HG02938 (cell line): ENCODE data around the gene MDFIC.

ENCODE experiments used
- ATAC-seq: cut with Tn5 transposase; IDR thresholded peaks from one replicate; pipeline ENCODE4 v1.9.1; 2021; ENCODE audit warnings: mild to moderate bottlenecking, moderate library complexity; ENCODE audit not compliant: unreplicated experiment

MDFIC gene

DNA sequence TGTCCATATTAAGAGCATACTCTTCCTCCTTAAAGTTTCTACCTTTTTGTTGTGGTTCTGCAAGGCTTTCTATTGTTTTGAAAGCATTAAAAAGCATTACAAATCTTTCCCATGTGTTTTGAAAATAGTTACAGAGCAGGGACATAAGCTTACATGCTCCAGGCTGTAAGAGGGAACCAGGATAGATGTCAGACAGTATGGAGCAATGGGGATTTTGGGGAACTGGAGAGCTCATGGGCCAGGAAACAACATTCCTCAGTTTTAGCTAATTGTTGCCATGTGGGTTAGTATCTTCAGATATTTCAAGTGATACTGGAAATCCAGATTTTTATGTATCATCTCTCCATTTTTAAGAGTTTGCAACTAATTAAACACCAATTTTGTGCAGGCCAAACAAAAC lies 3.5 kb downstream of the MDFIC start:
- no peak for ATAC-seq

DNA sequence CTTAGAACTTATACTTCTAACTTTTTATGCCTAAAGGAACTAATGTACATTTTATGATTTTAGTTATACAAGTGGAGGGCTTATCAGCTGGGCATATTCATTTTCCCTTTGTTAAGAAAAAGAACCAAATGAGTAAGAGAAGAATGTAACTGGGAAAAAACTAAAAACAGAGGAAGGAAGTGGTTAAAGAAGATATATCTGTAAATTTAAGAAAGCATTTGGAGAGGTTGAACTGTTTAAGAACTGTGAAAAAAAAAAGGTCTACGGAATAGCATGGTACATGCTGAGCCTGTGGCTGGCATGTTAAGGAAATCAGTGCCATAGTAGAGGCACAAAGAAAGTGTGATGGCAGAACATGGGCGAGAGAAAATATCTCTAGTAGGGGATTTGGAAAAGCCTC lies 6.2 kb downstream of the MDFIC start:
- no peak for ATAC-seq

DNA sequence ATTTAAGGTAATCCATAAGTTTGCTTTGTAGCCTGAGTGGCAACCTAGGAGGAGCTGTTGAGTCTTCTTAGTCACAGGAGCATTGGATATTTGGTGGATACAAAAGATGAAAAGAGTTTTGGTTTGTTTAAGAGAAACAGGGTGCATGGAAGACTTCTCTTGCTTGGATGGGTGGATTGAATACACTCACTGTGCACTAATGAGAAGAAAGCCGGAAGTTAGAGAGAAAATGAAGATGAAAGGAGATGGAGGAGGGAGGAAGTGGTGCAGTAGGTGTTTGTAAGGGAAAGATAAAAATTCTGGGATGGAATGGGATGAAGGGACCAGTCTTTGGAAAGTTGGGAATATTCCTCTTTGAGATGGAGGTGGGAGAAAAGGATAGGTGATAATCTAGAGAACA lies 7.7 kb downstream of the MDFIC start:
- no peak for ATAC-seq

DNA sequence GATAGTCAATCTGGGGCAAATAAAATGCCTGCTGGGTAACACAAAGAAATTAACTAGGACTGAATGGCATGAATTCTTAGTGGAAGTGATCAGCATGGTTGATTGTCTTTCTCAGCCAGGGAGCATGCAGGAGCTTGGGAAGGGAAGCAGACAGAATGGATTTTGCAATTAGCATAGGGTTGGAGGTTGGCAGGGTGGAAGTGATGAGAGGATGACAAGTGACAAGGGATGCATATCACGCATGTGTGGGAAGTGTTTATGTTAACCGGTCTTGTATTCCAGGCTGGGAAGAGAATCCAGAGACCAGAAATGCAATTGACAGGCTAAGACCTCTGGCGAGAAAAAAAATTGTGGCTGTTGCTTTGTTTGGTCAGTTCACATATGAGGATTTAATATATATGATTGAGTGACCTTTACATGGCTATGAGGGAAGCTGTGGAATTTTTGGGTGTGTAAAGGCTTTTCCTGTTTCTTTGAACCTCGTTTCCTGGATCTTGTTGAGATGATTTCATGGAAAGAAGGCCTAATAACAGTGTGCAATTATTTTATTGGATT lies 8.3 kb downstream of the MDFIC start:
- no peak for ATAC-seq

DNA sequence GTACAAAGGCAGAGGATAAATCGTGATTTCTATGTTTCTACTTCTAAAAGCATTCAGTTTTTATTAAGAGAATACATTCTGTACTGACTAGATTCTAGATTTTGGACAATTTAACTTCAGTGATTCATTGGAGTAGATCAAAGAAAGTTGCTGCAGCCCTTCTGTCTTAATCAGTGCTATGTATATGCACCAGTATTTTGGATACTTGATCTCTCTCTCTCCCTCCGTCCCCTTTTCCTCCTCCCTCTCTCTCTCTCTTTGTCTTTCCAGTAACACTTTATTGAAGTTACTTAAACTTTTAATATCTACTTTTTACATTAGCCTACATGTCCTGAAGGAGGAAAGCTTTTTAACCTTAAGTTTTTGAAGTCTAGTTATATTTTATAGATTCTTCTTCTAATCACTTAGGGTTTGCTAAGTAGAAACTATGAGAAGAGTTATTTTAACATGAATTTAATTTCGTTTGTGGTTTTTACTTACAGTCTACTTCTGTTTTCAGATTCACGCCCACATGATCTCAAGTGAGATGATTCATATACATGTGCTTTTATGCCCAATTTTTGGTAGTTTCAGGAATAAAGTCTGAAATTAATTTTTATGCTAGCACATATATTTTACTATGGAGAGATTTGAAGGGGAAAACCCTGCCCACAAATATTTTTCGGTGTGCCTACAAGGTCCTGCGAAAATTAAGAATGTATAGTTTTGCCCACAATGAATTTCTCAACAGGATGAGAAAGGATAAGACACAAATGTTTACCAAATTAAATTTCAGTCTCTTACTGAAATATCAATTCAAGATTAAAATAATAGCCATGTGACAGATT lies 9.1 kb downstream of the MDFIC start:
- peak; percentile 55 for ATAC-seq

DNA sequence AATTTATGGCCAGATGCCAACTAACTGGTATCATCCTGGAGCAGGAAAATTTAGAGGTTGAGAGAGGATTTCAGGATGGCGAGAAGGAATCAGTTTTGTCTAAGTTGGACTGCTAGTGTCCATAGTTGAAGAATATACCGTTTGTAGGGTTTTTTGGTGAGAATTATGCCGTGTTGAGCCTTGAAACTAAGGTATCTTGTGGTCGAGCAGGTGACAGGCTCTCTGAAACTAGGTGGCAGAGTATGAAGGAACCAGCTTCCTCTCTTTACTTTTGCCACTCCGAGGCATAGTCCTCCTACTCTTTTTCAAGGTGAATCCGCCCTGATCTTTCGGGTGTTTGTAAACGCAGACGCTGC lies 9.7 kb downstream of the MDFIC start:
- ATAC-seq, result peak; percentile 72

DNA sequence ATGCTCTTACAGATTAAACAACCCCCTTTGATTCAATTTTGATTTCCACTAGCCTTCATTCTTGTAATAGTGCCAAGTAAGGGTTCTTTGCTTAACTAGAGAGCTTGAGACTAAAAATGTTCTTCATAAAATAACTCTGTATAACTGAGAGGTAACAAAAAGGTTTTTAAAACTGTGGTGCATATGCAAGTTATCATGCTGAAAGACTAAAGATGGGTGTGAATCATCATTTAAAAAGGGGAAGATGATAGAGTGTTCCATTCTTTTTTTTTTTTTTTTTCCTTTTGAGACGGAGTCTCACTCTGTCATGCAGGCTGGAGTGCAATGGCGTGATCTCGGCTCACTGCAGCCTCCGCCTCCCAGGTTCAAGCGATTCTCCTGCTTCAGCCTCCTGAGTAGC lies 11.1 kb downstream of the MDFIC start:
- no peak for ATAC-seq

DNA sequence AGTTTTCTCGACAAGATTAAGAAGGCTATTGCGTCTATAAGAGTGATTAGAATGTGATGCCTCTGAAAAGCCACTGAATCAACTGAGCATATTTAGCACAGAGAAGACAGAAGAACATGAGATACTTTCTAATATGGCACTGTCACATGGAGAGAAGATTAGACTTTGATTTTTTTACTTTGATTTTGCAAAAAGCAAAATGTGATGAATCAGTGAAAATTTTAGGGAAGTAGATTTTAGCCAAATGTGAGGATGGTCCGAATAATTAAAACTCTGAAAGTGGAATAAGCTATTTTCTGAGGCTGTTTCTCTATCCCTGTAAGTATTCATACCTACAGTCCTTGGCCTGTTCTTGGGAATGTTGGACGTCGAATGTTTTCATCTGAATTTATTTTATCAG lies 11.8 kb downstream of the MDFIC start:
- no peak for ATAC-seq

DNA sequence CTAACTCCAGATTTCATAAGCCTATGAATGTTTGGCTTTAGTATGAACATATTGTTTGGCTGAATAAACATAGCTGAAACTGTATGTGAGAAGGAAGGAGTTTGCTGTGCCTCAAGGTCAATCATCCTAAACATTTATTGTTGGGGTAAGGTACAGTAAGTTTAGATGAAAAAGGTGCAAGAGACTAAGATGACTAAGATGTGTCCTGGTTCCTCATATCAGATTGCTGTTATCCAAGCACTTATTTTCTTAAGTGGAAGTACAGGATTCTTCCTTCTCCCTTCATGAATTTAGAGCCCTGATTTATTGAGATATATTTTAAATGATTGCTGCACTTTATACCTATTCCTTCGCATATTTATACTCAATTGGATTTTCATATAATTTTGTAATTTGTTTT lies 12.2 kb downstream of the MDFIC start:
- no peak for ATAC-seq

DNA sequence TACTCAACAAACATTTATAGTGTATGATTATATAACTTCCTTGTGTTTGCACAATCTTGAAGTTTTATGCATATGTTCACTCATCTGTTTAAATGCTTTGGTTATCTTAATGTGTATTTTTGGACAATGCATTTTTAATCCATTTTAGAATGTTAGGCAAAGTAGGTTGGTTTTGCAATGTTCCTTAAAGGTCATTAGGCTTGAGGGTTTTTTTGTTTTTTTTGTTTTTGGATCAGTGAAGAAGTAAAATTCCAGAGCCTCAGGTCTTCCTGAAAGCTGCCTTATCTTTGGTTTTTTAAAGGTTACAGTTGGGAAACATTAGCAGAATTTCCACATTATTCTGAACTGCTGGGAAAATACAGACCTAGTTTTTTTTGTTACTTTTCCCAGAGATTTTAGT lies 12.8 kb downstream of the MDFIC start:
- ATAC-seq, result no peak

DNA sequence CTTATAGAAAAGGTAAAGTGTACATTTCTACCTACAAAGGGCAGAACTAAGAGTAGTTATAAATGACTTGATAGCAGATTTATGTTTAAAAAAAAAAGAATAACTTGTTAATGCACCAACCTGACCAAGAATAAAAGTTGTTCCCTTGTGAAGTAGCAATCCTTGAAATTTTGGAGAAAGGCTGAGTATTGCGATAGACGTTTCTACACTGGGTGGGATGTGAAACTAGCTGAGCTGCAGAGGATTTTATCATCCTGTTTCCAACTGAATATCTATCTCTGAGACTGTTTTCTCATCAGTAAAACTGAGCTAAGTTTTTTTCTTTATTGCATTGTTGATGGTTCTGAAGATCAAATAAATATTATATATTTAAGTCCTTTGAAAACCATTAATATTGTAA lies 14.6 kb downstream of the MDFIC start:
- ATAC-seq, result no peak

DNA sequence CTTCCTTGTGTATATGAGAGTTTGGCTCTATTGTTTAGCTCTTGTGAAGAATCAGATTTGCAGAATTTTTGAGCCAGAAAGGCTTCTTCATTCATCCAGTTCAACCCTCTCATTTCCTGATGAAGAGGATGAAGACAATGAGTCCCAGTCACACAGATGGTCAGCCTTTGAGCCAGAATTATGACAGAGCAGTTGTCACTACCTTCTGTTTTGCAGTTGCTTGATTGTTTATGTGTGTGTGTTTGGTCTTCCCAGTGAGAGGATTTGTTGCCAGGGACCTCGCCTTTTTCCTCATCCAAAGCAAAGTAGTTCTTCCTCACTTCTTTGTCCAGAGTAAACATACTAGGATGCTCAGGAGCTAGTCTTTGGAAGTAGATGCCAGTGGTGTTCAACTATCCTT lies 15.6 kb downstream of the MDFIC start:
- ATAC-seq, result no peak

DNA sequence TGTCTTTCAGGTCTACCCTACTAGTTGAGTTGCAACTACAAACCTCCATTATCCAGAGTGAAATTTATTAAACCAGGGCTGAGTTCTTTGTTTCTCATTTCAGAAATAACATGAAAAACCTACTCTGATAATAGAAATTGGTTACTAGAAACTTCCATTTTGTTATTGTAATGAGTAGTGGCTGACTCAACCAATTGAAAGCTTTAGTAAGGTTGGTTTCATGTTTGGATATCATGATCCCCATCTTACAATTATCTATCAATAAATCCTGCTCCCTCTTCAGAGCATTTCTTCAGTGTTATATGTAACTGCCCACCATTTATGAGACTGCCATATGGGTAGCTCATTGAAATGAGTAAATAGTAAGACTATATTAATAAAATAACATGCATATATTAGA lies 16.9 kb downstream of the MDFIC start:
- no peak for ATAC-seq

DNA sequence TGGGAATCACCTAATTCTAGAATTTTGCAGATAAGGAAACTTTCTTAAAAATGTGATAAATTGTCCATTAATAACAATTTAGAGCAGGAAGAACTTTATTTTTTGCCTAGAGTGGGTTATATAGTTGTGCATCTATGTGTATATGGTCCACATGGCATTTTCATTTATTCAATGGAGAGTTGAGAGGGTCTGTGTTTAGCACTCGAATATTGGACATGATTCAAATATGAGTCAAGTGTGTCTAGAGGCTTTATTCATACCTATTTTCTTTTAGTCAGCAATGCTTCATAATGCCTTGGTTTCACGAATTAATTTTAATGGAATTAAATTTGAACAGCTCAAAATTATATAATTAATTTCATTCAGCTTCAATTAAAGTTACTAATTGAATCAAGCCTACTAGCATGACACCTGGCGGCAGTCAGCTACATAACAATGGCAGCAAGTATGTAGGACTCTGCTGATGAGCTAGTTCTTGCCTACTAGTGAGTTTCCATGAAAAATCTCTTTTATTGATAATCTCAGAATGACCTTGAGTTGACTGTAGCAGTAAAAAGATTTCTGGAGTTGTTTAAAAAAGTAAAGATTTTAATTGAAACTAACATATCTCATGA lies 17.7 kb downstream of the MDFIC start:
- ATAC-seq, result no peak

DNA sequence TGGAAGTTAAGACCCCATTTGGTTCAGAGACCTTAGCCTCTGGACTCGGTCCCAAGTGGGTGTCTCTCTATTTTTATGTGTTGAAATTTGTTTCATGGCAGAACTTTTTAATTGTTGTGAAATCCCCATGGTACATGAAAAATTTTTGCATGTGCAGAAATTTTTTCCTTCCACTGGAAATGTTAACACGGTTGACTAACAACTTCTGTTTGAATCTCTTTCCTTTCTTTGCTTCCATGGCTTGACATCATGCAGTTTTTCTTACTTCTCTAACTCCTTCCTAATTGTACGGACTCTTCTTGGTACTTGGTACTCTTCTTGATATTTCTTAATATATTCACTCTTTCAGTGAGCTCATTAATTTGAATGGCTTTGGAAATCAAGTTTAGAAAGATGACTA lies 18.3 kb downstream of the MDFIC start:
- no peak for ATAC-seq

DNA sequence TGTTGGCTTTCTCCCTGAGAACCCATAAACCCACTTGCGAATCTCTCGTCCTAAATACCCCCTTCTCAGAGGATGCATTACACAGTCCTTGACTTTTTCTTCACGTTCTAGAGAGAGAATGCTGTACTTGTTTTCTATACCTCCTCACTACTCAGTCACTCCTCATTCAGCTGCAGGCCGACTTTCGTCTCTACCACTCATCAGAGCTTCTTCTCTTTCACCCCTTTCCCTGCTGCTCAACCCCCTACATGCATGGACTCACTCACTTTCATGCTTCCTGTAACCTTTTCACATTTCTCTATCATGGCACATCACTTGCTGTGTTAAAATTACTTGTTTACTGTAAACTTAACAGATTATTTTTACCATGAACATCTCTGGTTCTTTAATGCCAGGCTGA lies 19.8 kb downstream of the MDFIC start:
- peak; percentile 35 for ATAC-seq

DNA sequence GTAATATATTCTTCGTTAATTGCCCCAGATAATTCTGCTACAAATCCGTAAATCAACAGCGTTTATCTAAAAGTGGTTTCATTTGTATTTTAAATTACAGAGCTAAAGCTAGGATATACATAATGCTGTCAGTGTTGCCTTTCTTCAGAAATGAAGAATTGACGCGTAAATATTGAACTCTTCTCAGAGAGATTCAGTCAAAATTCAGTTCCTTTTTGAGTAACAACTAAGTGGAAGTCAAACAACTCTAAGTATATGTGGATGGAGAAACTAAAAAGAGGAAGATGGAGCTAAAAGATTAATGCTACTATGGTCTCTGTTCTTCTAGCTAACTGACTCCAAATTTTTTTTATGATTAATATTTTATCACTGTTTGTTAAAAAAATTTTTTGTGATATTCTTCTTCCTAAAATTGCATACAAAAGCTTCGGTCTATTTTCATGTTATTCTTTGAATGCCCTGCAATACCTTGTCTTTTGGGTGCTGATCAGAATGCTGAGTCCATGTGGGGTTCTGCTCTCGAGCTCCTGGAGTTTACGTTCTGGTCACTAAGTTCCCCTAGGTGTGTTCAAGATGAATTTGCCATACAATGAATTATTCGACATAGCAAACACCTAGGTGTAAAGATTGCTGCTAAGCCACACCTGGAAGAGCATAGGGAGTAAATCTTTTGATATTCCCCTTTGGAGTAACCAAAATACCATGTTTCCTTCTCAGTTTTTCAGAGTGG lies 20.7 kb downstream of the MDFIC start:
- peak; percentile 65 for ATAC-seq

DNA sequence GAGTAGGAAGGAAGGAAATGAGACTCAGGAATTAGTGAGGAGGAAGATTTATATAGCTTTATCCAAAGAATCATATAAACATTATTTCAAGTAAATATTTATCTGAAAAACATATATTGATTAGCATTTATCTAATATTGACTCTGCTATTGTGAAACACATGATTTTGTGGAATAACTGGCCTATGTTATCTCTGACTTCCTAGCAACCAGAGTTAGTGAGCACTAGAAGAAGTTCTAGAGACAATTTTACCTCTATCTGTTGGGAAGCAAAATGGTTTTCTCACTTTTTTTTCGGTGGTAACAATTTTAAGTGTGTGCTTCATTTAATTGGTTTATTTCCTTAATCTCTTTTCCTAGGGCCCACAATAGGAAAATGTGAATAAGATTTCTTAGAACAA lies 21.6 kb downstream of the MDFIC start:
- ATAC-seq, result no peak

DNA sequence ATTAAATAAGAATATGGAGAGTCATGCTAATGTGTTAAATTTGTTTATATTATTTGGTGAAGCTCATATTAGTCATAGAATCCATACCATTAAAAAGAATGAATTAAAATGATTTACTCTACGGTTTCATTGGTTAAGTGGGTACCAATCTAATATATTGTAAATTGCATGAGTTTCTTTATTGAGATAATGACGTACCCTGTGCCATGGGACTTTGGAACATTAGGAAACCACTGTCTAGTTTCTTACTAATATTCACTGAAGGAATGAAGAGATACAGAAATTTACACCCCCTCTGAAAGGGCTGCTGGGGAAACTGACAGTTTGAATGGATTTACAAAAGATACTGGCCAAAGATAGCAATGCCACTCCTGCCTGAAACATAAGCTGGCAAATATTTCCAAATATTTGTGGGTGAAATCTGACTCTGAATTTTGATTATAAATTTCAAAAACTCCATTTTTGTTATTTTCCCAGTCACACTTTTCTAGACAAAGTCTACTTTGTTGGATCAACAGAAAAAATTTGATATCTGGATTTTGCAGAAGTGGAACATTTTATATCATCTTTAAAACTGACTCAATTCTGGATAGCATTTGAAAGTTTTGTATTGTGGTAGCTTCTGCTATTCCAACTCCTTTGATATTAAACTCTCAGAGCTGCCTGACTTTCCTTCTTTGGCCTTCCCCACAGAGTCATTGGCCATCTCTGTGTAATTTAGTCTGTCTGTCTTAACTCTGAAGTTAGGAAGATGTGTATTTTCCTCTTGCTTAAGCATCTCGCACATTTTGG lies 22.3 kb downstream of the MDFIC start:
- ATAC-seq, result no peak

DNA sequence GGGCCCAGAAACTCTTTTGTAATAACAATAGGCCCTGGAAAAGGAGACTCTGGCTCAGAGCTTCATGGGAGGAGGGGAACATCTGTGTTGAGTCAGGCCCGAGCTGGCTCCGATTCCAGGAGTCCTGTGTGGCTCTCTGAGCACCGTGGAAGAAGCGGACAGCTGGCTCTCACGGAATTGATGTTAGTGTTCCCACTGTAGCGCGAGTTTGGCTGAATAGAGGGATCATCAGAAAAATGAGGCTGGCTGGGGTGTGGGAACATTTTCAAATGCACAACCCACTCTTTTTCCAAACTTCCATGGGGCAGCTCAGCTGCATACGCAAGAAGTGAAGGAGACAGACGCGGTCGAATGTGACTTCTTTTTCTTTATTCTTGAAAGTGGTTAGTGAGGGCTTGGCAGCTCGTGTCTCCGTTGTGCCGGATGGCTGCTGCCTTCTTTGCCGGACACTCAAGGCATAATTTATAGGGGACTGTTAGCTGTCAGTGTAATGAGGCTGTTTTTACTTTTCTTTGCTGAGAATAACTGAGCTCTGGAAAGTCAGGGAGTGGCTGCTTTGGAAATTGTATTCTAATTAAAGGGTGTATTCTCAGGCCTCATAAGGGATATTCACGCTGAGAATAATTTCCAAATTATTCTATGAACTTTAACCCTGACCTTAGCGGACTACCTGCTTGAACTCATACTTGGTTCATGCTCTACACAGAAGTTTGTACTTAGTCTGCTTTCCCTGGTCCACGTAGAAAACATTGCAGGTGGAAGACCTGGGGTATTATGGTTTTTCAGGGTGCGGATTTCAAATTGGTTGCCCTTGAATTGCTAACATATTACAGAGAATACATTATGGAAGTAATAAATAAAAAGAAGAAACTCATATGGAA lies 23.1 kb downstream of the MDFIC start:
- no peak for ATAC-seq
